T-helper 1 cell (primary cell): Measurements from ENCODE around the gene DRC3.
"Not testable (repeated sequence)": the region's sequence is repeated elsewhere in the genome, so short reads cannot be mapped to it uniquely, and the experiment has no call there.

ENCODE experiments used
- DNase-seq, 5 donors: peaks; one replicate each; pipeline ENCODE4 v3.0.0-alpha.2; 2012 to 2020
- total RNA-seq, 4 donors: gene quantifications; one replicate each; lab custom pipeline; 2026; lab: John Stamatoyannopoulos, UW

DRC3 gene, protein sequence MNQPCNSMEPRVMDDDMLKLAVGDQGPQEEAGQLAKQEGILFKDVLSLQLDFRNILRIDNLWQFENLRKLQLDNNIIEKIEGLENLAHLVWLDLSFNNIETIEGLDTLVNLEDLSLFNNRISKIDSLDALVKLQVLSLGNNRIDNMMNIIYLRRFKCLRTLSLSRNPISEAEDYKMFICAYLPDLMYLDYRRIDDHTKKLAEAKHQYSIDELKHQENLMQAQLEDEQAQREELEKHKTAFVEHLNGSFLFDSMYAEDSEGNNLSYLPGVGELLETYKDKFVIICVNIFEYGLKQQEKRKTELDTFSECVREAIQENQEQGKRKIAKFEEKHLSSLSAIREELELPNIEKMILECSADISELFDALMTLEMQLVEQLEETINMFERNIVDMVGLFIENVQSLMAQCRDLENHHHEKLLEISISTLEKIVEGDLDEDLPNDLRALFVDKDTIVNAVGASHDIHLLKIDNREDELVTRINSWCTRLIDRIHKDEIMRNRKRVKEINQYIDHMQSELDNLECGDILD
- 0.08 to 0.54 (median 0.14) reads per million in 4 donors for total RNA-seq

DNA sequence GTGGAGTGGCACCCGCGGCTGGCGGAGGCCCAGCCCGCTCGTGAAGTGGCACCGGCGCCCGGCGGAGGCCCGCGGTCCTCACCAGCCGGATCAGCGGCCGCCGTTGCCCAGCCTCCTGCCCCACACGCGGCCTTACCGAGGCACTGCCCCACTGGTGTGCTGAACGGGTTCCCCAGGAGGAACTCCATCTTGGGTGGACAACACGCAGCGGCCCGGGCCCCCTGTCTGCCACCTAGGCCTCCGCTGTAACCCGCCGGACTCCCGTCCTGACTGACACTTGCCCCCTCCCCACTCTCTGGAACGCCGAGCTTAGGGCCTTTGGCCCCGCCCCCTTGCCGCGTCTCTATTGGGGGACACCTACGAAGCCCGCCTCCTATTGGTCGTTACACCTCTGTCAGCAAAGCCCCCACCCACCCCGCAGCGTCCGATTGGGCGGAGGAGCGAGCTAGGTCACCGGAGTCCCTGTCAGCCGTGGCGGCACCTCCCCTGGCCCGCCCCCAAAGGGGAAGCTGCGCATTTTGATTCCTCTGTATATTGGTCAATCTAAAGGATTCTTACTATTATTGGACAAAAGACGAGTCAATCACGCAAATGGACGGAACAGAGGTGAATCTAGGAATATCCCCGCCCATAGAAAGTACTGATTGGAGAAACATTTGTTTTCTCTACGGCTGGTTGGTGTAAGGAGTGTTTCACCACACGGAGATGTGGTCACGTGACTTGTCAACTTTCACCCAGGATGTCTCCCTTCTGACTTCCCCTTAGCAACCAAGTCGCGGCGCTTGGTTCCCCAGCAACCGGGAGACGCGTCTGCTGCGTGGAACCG, at the start of gene DRC3, which contains the start of gene TOM1L2:
Gene DRC3 (plus strand): TSS at position 737 of the 826 bp plus-strand sequence. CDS start 4,737 bp downstream, outside the sequence.
Gene TOM1L2 (minus strand): TSS at position 275 of the 826 bp plus-strand sequence. CDS start 87 bp downstream, at position 188.
- peak; percentile 100 for DNase-seq

DNA sequence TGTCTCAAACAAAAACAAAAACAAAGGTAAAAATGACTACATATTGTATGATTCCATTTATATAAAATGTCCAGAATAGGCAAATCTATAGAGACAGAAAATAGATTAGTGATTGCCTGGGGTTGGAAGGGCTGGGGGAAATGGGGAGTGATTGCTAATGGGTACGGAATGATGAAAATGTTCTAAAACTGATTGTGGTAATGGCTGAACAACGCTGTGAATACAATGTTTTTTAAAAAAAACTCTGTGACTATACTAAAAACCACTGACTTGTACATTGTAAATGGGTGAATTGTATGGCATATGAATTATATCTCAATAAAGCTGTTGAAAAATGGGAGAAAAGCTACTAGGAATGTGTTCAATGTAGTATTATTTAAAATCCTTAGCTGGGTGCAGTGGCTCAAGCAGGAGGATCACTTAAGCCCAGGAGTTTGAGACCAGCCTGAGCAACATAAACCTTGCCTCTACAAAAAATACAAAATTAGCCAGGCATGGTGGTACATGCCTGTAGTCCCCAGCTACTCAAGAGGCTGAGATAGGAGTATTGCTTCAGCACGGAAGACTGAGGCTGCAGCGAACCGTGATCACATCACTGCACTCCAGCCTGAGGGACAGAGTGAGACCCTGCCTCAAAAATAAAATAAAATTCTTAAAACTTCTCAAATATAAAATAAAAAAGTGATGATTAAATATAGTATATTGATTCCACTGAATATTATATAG, 48.4 kb upstream of the DRC3 start:
- no peak for DNase-seq

DNA sequence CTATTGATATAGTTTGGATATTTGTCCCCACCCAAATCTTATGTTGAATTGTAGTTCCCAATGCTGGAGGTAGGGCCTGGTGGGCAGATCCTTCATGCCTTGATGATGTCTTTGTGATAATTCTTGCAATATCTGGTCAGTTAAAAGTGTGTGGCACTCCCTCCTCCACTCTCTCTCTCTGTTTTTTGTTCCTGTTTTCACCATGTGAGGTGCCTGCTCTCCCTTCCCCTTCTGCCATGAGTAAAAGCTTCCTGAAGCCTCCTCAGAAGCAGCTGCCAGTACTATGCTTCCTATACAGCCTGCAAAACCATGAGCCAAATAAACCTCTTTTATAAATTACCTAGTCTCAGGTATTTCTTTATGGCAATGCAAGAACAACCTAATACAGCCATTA, 47.8 kb upstream of the DRC3 start:
- DNase-seq, result no peak

DNA sequence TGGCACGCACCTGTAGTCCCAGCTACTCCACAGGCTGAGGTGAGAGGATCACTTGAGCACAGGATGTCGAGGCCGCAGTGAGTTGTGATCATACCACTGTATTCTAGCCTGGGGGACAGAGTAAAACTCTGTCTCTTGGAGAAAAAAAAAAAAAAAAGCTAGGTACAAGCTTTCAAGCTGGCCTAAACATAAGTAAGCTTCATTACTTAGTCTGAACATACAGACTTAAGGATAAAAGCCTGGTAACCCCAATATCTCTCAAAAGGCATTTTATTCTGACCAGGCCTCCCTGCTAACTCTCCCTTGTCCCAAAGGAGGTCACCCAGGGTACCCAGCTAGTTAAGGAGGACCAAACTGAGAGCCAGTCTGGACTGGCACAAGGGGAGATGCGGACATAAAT, 46.6 kb upstream of the DRC3 start:
- no peak for DNase-seq

DNA sequence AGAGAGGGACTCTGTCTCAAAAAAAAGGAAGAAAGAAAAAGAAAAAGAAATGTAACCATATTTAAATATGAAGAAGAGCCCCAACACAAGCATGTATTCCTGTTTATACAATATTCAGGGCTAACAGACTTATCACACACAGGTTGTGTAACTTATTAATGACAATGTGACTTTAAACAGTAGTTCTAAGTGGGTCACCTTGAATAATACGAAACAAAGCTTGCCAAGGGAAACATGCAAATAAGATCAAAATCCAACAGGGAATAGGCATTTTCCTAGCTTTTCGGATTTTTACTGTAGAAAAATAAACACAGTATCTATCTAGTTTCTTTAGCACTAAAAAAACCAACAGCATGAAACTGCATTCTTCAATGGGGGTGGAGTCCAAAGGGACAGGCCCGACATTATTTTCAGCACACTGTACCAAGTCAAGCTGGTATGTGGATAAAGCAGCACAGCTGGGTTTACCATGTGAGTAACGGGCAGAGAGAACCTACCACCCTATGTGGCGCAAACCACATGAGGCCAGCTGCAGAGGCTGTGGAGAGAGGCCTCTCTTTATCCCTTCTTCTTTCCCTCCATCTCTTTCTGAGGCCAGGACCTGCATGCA, 45.7 kb upstream of the DRC3 start:
- DNase-seq, result no peak

DNA sequence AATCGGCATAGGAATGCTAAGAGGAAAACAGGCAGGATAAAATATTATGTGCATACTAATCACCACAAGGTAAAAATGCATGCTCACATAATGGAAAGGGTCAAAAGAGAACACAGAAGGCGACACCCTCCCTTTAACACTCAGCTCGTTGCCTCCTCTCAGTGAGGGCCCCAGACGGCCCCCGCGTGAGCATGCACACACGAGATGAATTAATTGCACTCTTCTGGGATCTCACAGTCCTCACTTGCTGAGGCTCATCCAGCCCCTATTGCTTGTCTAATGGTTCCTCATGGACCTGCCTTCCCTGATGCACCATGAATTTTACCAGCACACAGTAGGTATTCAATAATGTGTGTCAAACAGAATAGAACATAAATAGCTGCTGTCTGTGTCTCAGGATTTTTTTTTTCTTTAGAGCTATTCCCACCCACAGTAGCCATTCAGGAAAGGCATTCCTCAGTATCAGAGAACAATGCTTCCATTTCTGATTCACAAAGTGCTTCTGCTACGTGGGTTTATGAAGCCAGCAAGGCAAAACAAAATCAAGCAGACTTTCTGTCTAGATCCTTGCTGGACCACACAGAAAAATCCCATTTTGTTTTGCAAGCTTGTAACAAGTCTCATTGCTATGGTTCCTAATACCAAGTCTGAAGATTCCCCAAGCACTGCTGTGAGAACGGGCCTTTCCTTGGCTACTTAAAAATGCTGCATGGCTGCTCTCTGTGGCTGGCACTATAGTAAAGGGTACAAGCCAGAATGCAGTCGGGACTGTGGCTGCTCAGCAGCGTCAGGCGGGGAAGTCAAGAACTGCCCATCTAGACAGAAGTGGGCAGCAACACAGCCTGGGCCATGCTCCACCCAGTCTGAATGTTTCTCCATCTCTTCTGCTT, 44.0 kb upstream of the DRC3 start:
- DNase-seq, result no peak

DNA sequence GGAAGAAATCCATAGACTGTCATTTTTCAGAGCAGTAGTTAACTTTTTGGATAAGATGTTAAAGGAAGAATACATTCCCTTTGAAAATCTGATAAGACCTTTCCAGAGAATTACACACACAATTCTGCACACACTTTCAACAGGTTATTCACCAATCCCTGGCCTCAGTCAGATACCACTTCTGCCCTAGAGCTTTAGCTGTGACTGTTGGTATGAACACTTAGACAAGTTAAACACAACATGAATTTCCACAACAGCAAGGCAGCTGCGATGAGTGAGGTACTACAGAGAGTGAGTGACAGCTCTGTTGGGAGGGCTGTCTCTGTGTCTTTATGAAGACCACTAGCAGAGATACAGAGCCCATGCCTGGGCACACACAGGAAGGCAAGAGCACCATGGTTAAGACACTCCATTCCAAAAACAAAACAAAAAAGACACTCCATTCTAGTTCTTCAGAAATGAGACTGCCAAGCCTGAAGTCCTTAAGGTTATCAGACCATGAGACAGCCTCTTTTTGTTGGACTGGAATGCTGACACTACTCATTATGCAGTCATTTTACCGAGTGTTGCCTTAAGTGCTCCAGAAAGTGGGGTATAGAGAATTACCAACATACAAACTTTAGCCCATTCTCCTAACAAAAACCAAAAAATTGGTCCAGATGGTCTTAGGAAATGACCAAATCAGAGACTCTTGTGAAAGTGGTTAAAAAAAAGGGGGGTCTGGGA, 42.8 kb upstream of the DRC3 start:
- no peak for DNase-seq

DNA sequence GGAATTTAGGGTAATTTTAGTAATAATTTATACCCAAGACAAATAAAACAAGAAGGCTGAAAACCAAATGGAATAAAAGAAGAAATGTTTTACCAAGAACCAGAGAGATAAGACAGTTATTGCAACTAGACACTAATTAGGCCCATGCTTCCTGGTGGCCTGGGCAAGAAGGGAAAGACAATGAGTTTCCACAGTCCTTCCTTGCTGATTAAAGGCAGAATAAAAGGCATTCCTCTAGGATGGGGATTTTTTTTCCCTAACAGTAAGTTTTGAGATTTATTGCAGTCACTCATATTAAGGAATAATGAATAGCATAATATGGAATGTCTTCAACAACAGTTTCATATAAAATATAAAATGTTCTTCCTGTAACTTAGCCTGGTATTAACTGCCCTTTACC, 42.0 kb upstream of the DRC3 start:
- no peak for DNase-seq

DNA sequence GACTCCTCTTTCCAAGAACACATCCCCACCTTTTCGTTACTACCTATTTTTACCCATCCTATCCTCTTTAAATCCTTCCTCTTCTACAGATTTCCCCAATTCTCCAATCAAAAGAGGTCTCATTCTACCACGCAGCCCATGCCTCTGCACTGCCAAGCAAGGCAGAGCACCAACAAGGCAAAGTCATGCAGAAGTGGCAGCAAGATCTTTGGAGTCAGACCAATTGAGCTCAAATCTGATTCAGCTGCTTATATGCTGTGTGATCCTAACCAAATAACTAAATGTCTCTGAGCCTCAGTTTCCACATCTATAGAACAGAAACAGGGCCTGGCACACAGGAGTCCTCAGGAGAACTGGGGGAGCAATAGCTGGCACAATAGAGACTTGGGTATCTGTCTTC, 41.5 kb upstream of the DRC3 start:
- no peak for DNase-seq

DNA sequence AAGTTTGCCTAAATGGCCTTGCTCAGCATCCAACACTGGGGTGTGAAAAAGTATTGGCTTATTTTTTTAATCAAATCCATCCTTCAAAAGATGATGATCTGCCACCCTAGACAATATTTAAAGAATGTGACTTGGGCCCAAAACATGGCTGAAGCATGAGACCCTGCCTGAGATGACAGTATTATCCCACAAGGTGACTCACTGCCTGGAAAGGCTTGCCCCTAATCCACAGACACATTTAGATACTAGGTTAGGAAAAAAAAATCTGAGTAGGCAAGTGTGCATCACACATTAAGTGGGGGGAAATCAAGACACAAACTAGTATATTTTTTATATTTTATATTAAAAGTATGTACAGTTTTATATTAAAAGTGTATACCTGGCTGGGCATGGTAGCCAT, 38.9 kb upstream of the DRC3 start:
- no peak for DNase-seq

DNA sequence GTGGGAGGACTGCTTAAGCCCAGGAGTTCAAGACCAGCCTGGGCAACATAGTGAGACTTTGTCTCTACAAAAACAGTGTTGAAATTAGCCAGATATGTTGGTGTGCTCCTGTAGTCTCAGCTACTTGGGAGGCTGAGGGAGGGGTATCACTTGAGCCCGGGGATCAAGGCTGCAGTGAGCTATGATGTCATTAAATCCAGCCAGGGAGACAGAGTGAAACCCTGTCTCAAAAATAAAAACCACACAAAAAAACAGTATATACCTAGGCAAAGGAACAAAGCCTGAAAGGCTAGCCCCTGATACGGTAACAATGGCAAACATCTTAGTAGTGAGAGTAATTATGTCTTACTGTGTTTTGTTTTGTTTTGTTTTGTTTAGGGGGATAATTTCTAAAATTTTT, 38.4 kb upstream of the DRC3 start:
- DNase-seq, result no peak

DNA sequence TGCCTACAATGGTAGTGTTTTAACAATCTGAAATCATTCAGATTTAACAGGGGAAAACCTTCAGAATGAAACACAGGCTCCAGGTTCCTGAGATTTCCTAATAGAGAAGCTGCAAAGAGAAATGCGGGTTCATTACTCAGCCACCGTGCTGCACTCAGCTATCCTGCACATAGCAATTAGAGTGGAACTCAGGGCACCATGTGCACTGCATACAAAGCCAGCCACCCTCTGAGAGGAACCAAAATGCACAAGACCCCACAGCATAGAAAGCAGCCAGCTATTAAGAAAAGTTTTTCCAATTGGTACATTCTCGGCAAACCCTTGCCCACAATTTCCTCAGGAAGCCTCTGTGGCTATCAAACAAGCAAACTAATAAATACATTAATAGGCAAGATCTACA, 37.9 kb upstream of the DRC3 start:
- no peak for DNase-seq

DNA sequence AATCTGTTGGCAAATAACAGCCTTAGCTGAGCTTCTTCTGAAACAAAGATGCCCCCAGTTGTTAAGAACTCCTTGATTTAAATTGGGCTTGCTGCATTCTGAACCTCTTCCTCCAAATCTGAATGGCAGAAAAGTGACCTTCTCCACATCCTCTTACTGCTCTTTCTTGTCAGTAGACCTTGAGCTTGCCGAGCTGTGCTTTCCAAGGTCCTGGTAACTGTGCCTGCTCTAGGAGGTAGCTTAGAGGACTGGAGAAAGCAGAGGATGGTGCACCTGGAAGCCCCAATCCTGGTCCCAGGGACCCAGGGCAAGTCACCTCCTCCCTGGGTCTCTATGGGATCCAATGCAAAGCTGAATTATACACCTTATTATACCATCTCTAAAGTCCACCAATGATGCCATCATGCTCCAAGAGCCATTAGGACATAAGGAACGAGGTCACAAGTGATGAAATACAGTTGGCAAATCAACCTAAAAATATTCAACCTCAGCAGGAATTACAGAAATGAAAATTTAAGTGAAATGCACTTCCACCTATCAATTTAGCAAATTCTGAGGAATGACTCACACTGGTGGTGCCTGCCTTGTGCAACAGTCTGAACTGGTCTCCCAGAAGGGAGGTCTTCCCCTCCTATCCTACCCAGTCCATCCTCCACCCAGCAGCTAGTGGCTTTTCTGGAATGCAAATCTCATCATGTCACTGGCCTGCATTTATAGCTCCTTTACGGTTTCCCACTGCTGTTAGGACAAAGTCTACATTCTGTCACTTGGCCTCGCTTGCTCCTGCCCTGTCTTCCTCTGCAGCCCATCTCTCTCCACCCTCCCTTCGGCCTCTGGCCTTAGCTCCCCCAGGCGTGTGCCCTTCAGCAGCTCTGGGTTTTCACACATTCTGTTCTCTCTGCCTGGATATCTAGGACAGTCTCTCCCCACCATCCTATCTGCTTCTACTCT, 37.1 kb upstream of the DRC3 start:
- DNase-seq, result no peak

DNA sequence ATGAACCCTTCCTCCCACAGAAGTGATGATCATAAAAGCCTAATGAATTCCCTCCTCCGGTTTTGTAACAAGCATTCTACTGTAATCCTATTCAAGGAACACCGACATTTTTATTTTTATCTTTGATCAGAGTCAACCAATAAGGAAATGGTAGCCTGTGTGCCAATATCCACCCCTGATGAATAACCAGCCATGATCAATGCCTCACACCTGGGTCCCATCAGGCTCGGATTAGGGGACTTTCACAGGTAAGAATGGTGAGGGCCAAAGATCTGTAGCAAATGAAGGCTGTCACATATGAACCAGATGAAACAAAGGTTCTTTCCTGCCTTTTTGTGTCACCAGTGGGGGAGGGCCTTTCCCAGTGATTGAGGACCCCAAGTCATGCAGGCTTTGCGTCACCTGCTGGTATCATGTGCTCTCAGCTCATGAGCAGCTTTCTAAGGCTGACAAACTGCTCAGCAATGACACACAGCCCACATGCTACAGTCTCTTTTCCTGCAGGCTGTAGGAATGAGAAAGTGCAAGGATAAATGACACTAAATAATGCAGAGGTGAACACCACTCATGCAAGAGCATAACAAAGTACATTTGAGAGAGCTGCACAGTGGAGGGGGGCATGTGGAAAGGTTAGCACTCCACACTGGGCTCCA, 35.3 kb upstream of the DRC3 start:
- DNase-seq, result no peak

DNA sequence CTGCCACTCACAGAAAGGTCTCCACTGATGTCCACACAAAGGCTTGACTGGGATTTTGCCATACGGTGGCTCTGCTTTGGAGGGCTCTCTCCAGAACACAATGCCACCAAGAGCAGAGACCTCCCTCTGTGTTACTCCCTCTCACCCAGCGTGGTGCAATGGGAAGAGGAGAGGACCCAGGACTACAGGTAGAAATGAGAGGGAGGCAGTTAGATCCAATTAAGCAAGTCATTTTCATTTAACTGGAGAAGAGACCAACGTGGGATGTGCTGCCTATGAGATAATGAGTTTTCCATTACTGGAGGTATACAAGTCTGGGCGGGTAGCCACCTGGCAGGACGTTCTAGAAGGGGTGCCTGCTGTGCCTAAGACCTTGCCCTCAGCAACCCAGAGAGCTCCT, 34.7 kb upstream of the DRC3 start:
- DNase-seq, result no peak

DNA sequence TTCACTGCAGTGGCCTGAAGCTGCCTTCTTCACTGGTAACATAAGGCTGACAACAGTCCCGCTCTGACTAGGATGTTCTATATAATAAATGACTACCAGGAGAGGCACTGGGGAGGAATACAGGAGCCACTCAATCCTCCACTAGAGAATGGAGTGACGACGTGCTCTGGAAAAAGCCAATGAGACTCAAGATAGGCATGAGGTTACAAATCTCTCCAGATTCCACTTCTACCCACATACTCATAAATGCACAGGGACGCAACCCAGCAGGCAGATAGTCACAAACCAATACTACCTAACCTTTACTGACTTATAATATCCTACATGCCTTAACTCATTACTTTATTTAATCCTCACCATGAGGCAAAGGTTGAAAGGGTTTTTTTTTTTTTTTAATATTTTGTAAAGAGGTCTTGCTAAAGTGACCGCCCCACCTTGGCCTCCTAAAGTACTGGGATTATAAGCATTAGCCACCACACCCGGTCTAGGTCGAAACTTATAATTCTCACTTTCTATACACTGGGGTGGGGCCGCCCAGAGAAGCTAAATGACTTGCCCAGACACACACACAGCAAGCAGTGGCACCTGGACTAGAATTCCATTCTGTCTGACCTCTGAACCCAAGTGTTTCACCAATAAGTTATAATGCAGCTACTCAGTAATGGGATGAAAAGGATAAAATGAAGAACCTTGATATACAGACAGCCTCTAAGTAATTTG, 34.1 kb upstream of the DRC3 start:
- DNase-seq, result no peak

DNA sequence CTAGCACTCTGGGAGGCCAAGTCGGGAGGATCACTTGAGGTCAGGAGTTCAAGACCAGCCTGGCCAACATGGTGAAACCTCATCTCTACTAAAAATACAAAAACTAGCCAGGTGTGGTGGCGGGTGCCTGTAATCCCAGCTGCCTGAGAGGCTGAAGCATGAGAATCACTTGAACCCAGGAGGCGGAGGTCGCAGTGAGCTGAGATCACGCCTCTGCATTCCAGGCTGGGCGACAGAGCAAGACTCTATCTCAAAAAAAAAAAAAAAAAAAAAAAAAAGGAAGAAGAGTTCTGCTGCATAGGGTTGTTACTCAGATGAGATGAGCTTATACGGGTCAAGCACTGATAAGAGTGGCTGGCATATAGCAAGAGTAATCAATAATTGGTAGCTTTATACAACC, 32.7 kb upstream of the DRC3 start:
- not testable (repeated sequence) for DNase-seq

DNA sequence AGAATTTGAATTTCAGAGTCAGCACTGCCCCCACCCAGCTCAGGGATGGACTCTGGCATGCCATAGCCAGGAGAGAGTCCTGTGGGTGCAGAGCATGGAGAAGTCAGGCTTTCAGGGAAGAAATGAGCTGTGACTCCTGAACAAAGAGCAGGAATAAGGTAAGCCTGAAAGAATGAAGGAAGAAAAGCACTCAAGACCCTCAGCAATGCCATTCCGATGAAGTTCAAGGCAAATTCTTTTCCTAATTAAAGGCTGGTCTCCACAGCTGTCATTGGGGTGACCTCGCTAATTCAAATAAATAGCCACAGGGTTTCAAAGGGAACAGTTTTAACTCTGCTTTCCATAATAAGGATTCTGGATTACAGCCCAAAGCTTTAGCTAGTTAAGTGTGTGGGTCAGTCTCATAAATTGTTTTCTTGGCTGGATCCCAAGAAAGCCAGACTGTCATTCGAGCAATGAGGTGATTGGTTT, 32.2 kb upstream of the DRC3 start:
- DNase-seq, result no peak
